ENCODE measurements around the gene FRMD5. TPM values are rescaled to one million over a fixed set of nuclear protein-coding genes. Genes with fewer than 3 reads are reported as not detected.
A peak's percentile ranks its signal among the peaks of the same experiment; 100 is the strongest.

The FRMD5 gene
- total RNA-seq, 1 experiment from 2014 or later, result not detected

DNA sequence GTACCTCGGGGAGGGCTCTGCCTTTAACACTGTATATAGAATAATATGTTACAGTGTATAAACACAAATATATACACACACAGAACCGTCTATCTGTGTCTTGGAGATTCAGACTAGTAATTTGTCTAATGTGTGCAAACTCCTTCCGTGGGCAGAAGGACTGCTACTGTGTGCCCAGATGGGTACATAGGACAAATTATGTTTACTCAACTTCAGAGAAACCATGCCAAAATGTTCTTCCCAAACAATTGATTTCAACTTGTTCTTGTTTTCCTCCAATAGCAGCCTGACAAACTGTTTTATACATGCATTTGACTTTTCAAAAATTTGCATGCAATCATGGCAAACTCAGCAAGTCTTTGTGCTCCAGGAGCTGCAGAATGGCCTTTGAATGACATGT lies 97.5 kb downstream of the FRMD5 start:
- no peak for DNase-seq (ENCODE audit: extremely low read depth, low read depth)

DNA sequence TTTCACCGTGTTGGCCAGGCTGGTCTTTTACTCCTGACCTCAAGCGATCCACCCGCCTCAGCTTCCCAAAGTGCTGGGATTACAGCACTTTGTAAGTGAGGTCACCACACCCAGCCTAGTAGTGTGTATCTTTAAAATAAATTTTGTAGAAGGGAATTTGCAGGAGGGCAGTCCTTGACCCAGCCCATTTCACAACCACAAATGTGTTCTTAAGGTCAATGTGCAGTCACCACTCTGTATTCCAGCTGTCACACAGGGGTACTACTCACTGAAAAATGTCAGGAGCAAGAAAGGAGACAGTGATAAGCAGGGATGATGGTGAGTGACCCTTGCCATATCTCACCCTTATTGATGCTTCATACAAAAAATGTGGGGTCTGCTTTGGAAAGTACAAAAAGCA lies 98.5 kb downstream of the FRMD5 start:
- no peak for DNase-seq (ENCODE audit: extremely low read depth, low read depth)

- DNase-seq (ENCODE audit: extremely low read depth, low read depth), result no peak
Measured at GRCh38 chr15:44094781-44095180, 100.3 kb downstream of the FRMD5 start.

- DNase-seq (ENCODE audit: extremely low read depth, low read depth), result no peak
Measured at GRCh38 chr15:44093836-44094235, 101.2 kb downstream of the FRMD5 start.

- DNase-seq (ENCODE audit: extremely low read depth, low read depth), result no peak
Measured at GRCh38 chr15:44092221-44092620, 102.8 kb downstream of the FRMD5 start.

DNA sequence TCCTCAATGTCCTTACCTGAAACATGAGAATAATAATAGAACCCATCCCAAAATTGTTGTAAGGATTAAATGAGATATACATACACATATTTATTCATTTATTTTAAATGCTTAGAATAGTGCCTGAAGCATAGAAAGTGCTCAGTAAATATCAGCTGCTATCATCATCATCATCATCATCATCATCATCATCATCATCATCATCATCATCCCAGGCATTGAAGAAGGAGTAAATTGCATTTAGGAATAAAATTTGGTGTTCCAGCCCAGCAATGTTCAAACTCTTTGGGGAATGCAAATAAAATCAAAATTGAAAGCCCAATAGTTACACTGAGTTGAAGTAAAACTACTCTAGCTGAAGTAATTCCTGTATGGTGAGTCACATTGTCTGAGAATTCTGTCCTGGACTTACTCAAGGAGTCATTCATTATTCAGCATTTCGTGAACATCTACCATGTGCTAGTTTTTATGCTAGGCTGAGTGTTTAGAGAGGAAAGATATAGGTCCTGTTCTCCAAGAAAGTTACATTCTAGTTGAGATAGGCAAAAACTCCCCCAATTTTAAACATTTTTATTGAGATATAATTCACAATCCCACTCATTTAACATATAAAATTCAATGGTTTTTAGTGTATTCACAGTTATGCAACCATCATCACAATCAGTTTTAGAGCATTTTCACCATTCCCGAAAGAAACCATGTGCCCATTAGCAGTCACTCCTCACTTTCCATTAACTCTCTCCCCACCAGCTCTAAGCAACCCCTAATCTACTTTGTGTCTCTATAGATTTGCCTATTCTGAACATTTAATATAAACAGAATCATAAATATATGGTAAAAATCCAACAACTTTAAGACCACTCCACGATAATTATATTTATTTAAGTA lies 107.2 kb downstream of the FRMD5 start:
- peak; percentile 36 for DNase-seq (ENCODE audit: extremely low read depth, low read depth)

- DNase-seq (ENCODE audit: extremely low read depth, low read depth), result no peak
Measured at GRCh38 chr15:44084770-44085169, 110.3 kb downstream of the FRMD5 start.

GRCh38 chr15:44084171-44084570 lies 110.9 kb downstream of the FRMD5 start:
- DNase-seq (ENCODE audit: extremely low read depth, low read depth), result no peak

DNA sequence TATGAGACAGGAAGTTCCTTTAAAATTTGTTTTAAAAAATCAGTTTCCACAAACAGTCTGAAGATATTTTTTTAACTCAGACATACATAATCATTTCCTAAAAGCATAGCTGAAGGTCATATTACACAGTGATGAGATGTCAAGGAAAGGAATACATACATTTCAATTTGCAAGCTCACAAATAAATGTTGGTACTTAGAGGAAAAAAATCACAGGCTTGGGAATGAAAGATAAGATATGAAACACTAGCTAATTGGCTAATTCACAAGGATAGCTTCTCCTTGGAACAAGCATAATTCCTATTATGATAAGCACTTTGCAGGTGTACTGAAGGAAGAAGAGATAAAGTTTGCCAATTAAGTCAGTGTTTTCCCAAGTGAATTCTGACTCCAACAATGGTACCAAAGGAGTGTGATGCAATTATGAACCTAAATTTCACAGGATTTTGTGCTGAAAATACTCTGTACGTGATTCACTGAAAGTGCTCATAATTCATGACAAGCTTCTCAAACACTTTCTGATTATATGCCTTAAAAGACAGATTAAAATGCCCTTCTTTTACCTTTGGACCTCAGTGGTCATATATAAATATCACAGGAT lies 112.4 kb downstream of the FRMD5 start:
- no peak for DNase-seq (ENCODE audit: extremely low read depth, low read depth)

DNA sequence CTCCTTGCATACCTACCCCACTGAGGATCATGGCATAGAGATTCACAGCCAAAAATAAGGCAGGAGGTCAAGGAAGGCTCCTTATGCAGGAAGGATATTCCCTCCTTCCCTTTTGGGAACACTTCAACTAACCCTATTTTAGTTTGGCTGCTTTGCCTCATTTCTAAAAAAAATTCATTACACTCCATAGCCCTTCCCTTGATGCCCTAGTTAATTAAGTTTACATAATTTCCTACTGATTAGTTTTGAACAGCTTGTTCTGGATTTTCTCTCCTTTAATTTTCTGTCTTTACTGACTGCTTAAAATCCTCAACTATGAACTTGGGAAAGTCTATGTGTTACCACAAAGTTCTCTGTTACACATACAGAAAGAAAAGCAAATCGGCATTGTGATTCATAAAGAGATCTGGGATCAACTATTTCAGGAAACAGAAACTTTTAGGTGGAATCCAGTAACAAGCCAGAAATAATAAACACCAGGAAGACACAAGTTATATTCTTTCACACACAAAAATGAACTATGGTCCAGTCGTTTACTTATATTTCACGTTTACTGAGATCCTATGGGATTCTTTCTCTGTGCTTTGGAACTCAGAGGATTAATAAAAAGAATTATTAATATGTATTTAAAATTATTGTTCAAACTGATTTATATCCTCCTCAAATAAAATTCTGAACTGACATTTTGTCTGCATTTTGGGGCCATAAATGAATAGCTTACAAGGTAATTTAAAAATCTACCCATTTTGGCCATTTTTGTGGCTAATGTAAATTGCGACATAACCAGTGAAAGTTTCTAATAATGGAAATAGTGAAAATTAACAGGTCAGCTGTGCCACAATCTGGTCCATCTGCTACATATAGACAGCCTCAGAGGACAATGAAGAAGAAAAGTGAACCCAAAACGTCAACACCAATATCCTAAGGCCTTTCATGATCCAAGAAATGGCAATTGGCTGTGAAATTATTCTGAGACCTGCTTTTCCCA lies 113.8 kb downstream of the FRMD5 start:
- no peak for DNase-seq (ENCODE audit: extremely low read depth, low read depth)

DNA sequence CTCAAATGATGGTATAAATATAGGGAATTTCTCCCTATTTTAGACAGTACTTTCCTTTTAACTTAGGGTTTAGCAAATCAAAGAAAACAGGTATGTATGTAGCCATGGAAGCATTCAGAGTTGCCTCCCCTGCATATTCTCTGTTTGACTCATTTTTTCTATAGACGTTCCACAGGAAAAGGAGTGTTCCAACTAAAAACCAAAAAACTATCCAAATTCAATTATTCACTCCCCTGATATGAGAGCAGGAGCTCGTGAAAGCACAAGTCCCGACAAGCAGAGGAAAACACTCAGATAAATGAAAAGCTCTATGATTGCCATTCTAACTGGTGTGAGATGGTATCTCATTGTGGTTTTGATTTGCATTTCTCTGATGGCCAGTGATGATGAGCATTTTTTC lies 119.5 kb downstream of the FRMD5 start:
- no peak for DNase-seq (ENCODE audit: extremely low read depth, low read depth)

DNA sequence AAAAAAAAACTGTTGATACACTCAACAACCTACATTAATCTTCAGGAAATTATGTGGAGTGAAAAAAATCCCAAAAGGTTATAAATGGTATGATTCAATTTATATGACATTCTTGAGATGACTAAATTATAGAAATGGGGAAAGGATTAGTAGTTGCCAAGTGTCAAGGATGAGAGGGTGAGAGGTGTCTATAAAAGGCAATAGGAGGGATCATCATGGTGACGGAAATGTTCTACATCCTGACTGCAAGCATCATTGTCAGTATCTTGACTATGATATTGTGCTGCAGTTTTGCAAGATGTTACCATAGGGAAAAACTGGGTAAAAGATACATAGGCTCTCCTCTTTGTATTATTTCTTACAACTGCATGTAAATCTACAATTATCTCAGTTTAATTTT lies 125.6 kb downstream of the FRMD5 start:
- DNase-seq (ENCODE audit: extremely low read depth, low read depth), result no peak

- DNase-seq (ENCODE audit: extremely low read depth, low read depth), result no peak
Measured at GRCh38 chr15:44068347-44068746, 126.7 kb downstream of the FRMD5 start.

DNA sequence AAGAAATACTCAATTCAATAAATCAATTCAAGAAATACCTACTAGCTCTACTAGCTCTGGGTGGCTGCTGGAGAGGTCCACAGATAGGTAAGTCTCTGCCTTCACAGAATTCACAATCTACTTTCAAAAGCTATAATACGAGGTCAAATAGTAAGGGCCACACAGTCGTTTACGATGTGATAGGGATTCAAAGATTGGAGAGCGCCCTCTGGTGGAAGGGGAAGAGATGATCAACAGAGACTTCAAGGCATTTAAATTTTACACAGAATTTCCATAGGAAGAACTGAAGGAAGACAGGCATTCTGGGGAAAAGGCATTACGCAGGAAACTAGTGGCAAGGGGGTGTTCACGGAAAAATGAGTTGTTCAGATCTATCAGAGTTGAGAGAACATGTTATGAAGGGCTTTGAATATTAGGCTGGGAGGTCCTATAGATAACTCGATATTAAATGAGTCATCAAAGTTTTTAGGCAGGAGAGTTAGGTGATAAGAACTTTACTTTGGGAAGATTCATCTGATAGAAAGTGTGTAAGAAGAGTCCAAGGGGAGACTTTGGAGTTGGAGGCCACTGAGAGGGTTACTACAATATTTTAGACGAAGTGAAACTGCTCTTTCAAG lies 128.8 kb downstream of the FRMD5 start:
- DNase-seq (ENCODE audit: extremely low read depth, low read depth), result peak; percentile 83

DNA sequence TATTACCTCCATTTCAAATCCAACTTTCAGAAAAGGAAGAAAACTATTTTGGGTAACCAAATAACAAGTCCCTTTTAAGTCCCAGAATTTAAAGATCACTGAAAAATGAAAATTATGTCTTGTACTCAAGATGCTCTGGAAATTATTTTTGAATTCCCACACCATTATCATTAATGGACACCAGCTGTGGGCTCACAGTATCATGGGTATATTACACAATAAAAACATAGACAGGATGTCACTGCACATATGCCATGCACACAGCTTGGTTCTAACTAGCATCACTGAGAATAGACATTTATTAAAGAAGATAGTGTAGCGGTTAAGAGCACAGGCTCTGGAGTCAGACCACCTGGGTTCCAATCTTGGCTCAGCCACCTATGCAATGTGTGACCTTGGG lies 130.4 kb downstream of the FRMD5 start:
- no peak for DNase-seq (ENCODE audit: extremely low read depth, low read depth)

DNA sequence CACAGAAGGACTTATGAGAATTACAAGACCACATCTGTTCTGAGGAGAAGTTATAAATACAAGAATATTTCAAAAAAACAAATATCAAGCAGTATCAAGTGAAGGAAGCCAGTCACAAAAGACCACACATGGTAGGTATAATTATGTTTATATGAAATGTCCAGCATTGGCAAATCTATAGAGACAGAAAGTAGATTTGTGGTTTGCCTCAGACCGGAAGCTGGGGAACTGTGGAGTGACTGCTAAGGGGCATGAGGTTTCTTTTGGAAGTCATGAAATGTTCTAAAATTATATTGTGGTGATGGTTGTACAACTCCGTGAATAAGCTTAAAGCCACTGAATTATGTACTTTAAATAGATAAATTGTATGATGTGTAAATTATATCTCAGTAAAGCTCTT lies 136.9 kb downstream of the FRMD5 start:
- DNase-seq (ENCODE audit: extremely low read depth, low read depth), result no peak

DNA sequence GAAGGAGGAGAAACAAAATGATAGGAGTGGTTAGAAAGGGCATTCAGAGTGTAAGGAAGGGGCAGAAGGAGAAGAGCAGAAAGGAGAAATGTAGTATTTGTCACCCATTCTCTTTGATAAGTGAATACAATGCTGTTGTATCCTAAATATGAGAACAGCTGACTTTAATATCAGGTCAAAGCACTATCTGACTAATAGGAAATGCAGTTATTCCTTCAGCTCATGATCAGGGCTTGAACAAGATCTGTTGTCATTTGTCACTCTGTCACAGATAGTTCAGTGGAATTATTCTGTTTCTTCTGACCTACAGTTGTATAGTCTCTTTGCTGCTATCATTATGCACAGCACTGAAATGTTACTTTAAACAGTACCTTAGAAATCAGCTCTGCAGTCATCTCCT lies 149.4 kb downstream of the FRMD5 start:
- no peak for DNase-seq (ENCODE audit: extremely low read depth, low read depth)

DNA sequence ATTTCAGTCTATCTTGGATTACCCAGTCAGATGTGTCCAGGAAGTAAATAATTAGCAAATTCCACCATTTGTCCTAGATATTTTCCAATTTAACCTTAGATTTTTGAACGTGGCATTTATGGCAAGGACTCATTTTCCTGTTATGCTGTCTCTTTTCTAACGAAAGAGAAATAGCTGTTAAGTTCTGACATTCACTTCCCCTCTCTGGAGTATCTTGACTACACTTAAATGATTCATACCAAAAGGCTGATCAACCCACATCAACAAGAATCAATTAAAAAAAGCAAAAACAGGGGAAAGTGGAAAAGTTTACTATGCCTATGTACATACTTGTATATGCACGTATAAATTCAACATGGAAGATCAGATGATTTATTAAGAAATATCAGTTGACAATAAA lies 149.9 kb downstream of the FRMD5 start:
- no peak for DNase-seq (ENCODE audit: extremely low read depth, low read depth)

- no peak for DNase-seq (ENCODE audit: extremely low read depth, low read depth)
Measured at GRCh38 chr15:44038755-44039191, 156.3 kb downstream of the FRMD5 start.
